GM19372 (cell line): ENCODE results near the gene C16orf96.

Experiments used
- ATAC-seq: cut with Tn5 transposase; IDR thresholded peaks from one replicate; pipeline ENCODE4 v1.9.1; 2021; ENCODE audit warnings: mild to moderate bottlenecking, low read depth, moderate library complexity; ENCODE audit not compliant: unreplicated experiment

C16orf96 gene

DNA sequence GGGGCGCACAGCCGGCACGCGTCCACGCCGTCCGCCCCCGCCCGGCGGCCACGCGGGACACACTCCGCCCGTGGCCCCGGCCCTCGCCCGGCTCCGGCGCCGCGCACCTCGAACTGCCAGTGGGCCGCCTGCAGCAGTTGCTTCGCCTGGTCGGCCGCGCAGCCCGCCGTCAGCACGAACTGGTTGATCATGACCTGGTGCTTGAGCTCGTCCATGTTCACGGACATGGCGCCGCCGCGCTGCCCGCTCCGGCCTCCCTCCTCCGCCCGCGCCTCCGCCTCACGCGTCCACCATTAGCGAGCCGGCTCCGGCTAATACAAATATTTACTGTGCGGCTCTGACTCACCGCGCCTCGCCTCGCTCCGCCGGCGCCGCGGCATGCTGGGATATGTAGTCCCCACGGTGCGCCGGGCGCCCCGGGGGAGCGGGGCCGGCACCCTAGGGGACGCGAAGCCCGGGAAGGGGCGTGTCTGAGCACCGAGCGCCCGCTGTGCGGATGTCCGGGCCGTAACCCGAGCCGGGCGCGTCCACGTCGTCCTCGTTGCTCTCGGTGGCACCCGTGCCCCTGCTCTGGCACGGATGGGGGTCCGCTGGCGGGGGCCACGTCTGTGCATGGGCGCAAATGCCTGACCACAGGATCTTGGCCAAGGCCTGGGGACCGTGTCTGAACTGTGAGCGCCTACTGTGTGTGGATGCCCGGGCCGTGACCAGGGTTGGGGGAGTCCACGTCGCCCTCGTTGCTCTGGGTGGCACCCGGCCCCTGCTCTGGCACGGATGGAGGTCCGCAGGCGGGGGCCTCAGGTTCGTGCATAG lies 58.6 kb downstream of the C16orf96 start, which contains the start of gene UBALD1:
UBALD1 (minus strand) TSS at position 318 of the 813 bp plus-strand sequence; CDS start at position 227, 91 bp downstream.
- peak; percentile 58 for ATAC-seq

DNA sequence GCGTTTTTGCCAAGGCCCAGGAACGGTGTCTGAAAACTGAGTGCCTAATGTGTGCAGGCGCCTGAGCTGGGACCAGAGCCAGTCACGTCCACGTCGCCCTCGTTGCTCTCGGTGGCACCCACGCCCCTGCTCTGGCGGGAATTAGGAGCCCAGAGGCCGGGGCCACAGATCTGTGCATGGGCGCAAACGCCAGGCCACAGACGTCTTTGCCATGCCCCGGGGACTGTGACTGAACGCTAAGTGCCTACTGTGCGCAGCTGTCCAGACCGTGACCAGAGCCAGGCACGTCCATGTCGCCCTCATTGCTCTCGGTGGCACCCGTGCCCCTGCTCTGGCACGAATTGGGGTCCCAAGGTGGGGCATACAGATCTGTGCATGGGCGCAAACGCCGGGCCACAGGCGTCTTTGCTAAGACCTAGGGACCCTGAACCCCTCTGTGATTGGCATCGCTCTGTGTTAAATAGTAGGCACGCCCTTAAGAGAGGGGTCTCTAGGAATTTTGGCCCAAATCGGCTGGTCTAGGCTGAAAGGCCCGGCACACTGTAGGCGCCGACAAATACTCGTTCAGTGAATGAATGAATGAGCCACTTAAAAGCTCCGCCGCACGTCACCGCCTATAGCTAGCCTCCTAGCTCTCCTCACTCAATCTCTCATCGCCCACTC lies 59.4 kb downstream of the C16orf96 start:
- no peak for ATAC-seq

DNA sequence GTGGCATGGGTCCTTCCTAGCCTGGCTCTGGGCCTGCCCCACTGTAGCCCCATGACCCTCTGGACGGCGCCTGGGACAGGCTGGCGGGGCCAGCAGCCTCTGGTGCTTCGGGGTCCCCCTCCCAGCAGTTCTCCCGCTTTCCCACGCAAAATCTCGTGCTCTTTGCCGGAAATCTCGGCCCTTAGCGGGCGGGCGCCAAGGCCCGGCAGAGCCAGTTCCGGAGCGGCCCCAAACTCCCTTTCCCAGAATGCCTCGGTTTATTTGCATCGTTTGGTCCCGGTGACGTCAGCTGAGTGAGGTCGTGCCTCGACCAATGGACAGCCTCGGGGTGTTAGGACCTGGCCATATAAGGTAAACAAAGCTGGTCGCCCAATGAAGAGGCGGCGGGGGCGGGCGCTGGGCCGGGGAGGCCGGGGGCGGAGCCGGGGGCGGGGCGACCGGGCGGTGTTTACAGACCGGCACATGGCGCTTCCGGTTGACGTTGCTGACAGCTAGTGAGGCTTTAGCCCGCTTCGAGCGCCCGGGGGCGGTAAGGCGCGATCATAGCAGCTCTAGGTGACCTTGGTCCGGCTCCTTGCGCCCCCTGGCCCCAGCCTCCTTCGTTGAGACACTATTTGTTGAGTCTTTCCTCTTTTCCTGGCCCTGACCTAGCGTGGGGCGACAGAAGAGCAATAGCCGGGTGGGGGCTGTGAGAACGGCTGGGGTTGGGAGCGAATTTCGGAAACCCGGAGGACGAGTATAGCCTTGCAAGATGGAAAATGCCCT lies 60.1 kb downstream of the C16orf96 start:
- ATAC-seq = peak; percentile 71

DNA sequence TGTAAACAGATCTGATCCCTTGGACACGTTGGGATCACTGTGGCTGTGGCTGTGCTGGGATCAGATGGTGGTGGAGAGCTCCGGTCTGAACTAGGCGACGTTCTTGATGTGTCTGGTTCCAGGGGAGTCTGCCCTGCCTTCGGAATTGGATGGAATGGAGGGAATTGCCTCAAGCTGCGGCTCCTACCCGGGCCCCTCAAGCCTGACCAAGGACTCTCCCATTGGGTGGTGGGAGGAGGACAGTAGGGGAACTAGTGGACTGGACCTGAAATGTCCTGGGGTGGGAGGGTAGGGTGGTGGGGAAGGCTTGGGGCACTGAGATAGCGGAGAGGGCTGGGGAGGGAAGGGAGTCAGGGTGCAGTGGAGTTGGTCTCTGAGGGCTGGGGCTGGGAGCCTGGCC lies 61.7 kb downstream of the C16orf96 start:
- ATAC-seq = no peak

DNA sequence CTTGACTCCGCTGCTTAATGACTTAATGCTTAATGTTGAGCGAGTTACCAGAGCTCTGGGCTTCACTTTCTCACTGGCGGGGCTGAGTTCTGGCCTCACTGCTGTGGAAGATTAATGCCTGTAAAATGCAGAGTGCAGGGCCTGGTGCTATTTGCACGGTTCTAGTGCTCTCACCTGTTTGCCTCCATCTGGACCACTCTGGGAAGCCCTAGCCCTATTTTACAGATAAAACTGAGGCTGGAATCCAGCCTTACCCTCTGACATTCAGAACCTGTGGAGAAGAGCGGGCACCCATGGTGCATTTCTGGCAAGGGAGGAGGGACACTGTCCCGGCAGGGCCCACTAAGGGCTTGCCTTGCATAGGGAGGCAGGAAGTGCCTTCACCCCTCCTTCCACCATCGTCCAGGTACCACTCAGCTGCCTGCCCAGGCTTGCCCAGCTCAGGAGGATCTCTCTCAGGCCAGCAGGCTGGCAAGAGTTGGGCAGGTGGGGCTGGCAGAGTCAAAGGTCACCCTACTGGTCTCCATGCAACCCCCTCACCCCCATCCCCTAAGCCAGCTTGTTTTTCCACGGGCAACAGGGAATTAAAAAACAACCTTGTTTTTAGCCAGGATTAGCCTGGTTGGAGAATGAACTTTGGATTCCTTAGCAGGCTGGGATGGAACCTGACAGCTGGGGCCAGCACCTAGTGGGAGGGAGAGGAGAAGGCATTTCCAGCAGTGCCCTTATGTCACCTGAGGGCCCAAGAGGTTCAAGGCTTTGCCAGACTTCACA lies 62.7 kb downstream of the C16orf96 start:
- no peak for ATAC-seq

DNA sequence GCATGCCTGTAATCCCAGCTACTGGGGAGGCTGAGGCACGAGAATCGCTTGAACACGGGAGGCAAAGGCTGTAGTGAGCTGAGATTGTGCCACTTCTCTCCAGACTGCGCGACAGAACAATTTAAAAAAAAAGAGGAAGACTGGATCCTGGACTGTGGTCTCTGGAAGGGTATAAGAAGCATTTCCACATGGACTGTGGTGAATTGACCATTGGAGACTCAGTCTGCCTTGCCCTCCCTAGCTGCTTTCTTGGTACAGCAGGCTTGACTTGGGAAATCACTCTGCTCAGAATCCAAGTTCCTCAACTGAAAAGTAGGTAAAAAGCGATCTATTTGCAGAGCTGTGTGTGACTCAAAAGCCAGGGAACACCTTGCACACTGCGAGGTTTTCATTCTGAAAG lies 67.5 kb downstream of the C16orf96 start:
- no peak for ATAC-seq

DNA sequence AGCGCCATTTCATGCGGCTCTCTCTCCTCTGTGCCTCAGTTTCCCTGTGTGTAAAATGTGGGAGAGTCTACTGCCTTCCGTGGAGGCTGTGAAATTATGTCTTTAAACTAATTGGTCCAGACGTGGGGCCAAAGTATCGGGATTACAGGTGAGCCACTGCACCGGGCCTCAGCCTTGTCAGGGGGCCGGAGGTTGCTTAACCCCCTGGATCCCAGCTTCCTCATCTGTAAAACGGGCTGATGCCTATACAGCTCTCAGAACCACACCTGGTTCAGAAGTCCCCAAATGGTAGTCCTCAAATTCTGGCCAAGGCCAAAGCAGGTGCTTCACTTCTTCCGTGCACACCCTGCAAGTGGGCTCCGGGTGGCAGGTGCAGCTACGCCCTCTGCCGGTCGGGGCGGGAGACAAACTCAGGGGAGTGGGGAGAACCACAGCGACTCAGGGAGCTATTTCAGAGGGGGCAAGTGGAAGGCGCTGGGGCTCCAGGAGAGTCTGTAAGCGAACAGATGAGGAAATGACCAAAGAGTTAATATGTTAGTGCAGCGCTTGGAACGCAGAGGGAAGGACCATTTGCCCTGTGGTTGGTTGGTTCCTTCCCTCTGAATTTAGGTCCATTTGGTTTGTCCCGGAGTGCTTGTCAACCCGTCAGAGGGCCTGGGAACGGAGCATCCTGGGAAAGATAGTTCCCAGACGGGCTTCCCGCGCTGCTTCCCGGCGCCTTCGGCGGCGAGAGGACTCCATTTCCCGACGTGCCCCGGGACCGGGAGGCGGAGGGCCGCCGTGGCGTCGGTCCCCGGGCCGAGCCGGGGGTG lies 68.1 kb downstream of the C16orf96 start, which contains the start of gene MGRN1:
MGRN1 (plus strand) TSS at position 812 of the 812 bp plus-strand sequence. CDS start 135 bp downstream, outside the sequence.
- peak; percentile 58 for ATAC-seq

DNA sequence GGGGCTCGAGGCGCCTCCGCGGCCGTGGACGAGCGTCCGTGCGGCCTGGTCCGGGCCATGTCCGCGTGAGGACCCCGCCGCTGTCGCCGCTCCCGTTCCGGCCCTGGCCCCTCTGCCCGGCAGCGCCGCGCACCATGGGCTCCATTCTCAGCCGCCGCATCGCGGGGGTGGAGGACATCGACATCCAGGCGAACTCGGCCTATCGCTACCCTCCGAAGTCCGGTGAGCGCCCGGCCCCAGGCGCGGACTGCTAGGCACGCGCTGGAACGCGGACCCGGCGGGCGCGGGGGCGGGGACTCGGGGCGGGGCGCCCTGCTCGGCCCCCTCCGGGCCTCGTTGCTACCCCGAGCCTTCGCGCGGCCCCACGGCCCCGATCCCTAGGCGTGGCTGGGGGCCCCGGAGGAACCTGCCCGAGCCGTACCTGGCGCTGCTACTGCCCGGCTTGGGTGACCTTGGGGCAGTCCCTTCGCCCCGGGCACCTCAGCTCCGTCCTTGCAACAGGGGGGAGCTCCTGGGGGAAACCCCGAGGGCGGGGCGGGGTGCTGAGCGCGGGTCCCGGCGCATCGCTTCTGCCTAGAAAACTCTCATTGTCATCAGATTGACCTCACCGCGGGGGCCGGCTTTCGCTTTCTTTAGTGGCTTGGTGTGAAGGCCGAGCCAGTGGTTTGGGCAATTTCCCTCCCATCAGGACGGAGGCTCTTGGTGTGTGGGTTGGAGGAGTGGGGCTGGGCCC lies 68.9 kb downstream of the C16orf96 start:
- ATAC-seq = peak; percentile 49

DNA sequence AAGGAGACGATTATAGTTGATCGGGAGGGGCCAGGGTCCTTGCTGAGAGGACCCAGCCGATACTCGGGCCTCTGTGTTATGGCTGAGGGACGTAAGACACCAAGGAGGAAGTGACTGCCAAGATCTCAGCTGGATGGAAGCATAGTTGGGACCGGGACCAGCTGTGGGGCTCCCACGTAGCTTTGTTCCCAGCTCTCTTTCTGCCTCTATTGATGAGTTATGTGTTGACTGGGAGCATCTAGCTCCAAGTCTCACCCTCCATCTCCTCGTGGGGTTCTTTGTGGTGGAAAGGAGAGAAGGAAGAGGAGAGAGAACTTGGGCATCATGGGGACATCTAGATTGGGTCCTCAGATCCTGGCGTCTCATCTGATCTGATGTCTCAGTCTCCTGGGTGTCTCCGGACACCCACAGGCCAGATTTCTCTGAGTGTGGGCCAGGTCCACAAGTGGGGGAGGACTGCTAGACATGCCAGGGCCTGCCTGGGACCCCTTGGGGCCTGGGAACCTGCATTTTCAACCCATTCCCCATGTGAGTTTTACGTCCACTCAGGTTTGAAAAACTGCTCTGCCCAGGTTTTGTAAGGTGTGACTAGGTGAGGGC lies 69.5 kb downstream of the C16orf96 start:
- no peak for ATAC-seq

DNA sequence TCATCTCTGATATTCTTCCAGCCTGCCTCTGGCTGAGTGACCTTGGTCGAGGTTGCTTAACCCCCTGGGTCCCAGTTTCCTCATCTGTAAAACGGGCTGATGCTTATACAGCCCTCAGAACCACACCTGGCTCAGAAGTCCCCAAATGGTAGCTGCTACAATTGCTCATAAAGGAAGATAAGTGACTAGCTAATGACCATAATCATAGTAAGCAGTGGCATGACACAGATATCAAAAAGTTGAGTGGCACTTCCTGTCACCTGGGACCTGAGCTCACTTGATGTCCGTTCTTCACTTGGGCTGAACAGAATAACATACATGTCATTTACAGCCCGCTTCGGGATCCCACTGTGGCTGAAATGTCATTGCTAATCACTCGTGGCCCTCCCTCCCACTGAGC lies 70.3 kb downstream of the C16orf96 start:
- ATAC-seq = no peak

DNA sequence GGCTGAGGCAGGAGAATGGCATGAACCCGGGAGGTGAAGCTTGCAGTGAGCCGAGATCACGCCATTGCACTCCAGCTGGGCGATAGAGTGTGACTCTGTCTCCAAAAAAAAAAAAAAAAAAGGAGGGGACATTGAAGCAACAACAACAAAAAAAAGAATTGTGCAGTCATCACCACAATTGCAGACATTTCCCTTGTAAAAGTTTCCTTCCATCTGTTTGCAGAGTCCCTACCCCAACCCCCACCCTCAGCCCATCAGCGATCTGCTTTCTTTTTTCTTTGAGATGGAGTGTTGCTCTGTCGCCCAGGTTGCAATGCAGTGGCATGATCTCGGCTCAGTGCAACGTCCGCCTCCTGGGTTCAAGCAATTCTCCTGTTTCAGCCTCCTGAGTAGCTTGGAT lies 72.1 kb downstream of the C16orf96 start:
- no peak for ATAC-seq

DNA sequence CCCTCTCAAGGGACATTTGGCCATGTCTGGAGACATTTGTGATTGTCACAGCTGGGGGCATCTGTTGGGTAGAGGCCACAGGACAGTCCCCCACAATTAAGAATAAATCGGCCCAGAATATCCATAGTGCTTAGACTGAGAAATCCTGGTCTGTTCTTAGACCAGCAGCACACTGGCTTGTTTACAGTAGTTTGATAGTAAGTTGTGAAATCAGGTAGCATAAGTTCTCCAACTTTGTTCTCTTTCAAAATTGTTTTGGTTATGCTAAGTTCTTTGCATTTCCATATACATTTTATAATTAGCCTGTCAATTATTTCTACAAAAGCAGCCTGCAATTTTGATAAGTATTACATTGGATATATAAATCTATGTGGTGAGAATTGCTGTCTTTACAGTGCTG lies 75.3 kb downstream of the C16orf96 start:
- ATAC-seq = no peak

DNA sequence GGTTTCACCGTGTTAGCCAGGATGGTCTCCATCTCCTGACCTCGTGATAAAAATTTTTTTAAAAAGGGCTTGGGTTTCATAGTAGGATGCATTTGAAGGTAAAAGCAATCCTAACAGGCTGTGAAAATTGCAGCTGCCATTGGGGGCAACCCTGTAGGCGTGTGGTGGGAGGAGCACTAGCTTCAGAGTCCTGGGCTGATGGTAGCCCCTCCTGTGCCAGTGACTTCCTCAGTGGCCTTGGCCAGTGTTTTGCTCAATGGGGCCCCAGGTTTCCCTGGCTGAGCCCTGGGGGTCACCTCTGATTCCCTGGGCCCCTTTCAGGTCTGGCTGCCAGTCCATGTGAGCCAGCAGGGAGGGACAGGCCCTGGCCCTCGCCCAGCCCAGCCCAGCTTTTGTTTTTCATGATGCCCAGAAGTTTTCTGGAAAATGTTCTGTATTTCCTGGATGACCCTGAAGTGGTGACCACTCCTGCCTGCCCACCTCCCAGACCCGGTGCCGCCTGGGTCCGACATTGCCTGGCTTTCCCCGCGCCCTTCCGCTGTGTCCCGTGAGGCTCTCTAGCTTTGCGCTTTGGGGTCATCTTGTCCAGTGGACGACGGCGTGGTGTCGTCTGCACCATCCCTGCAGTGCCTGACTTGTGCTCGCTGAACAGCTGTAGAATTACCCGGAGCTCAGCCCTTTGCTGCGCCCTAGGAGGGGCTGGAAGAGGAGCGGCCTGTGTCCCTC lies 77.9 kb downstream of the C16orf96 start:
- ATAC-seq = no peak

DNA sequence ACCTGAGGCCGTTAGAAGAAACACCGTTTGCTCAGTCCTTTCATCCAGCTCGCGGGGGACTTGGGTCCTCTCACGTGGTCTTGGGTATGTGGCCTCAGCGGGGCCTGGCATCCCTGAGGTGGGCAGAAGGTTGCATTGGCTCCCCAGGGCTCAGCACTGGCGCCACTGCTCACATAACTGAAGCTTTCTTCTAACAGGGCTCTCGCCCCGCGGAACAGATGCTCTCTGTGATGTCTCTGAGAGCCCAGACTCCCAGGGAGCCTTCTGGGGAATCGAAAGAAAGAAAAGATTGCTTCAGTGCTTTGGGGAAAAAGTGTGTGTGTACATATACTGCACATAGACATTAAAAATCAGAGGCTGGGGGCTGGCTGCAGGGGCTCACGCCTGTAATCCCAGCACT lies 78.6 kb downstream of the C16orf96 start:
- no peak for ATAC-seq

DNA sequence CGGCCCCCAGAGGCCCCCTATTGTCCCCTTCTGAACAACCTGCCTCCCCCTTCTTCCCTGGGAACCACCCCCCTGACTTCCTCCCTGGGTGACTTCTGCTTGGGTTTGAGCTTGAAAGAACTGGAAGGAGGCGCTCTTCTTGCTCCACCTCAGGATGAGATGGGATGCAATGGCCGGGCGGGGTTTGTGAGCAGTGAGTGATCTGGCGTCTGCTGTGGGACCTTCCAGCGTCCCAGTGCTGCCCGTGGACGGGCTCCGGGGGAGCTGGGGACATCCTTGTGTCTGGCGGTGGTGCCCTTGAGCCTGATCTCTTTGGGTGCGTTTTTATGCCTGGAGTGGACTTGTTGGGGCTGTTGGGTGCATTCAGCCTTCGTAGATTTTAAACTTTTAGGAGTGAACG lies 80.1 kb downstream of the C16orf96 start:
- ATAC-seq = no peak

DNA sequence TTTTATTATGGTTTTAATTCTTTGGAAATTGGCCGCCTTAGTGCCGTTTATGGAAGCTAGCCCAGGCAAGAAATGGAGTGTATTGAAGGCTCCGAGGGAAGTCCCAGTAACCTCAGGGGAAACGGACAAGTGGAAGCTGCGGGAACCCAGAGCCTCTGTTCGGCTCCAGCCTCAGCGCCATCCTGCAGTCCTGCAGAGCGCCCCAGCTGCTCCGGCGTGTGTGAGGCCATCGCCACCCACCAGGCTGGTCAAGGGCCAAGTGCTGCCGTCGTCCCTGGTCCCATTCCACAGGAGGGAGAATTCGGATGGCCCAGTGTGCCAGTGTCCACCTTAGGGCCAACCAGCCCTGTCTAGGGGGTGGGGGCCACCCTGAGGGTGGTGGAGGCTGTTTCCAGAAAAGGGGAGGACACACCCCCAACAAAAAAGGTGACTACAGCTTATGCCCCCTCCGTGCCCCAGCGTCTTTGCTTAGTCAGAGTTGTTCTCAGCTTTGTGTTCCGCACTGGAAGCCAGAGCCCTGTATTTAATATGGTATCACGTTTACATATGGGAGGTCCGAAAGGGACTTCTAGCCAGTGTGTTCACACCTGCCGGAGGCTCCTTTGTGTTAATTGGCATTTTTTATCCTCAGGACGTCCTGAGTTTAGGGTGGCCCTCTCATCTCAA lies 81.5 kb downstream of the C16orf96 start:
- no peak for ATAC-seq

DNA sequence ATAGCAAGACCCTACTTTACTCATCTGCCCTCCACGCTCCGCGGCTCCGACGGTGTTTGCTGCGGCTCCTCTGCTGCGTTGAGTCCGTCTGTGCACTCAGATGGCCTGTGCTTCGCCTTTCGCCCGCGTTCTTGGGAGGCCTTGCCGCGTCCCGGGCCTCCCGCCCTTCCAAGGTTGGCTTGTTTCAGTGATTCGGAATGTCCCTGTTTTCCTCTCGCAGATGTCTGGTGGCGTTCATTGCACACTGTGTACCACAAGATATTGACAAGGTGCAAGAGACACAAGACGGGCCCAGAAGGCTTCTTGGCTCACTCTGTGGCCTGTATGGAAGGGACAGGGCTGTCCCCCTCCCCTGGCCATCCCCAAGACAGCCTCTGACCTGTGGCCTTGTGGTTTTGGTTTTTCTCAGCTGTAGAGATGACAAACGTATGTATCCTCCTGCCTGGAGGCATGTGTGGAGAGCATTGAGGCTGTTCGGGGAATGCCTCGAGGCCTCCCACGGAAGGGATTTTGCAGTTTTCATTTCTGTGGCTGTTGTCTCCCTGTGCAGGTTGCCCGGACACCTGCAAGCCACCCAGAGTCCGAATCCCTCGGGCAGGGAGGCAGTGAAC lies 83.9 kb downstream of the C16orf96 start:
- ATAC-seq = no peak
